Muscle layer of duodenum (tissue), 2 donors: Measurements from ENCODE around the gene C4orf51.

Source experiments
- H3K27ac ChIP-seq: one replicate; pipeline ENCODE4 v1.7.0; 2013; ENCODE audit warnings: mild to moderate bottlenecking, low read length
- H3K27me3 ChIP-seq: one replicate; pipeline ENCODE4 v1.7.0; 2013; ENCODE audit warnings: low read depth, mild to moderate bottlenecking, control low read depth, low read length
- H3K36me3 ChIP-seq, 2 donors: one replicate each; pipeline ENCODE4 v1.7.0; 2013; ENCODE audit warnings: low read length in 2 of 2, control low read depth in 1 of 2, mild to moderate bottlenecking in 1 of 2; ENCODE audit not compliant: insufficient read depth in 2 of 2, control insufficient read depth in 1 of 2
- H3K4me1 ChIP-seq, 2 donors: one replicate each; pipeline ENCODE4 v1.7.0; 2013; ENCODE audit warnings: low read length in 2 of 2, mild to moderate bottlenecking in 2 of 2, control low read depth in 1 of 2, moderate library complexity in 1 of 2; ENCODE audit not compliant: insufficient read depth in 2 of 2, control insufficient read depth in 1 of 2
- H3K4me3 ChIP-seq, 2 donors: one replicate each; pipeline ENCODE4 v1.7.0; 2013; ENCODE audit warnings: low read length in 2 of 2, low read depth in 1 of 2, mild to moderate bottlenecking in 1 of 2
- H3K9me3 ChIP-seq, 2 donors: one replicate each; pipeline ENCODE4 v1.7.0; 2013; ENCODE audit warnings: low read length in 2 of 2, control low read depth in 1 of 2, mild to moderate bottlenecking in 1 of 2; ENCODE audit not compliant: control insufficient read depth in 1 of 2
- donor health status: healthy.

Gene C4orf51

GRCh38 chr4:145757188-145757587 is 77.2 kb downstream of the C4orf51 start:
- no peak overlapping the region for H3K27ac ChIP-seq
- H3K27me3 ChIP-seq = no peaks in the 10 kb centered on the region
- no peaks in the 10 kb centered on the region for H3K4me1 ChIP-seq
- H3K9me3 ChIP-seq = no peaks in the 10 kb centered on the region
- no peak overlapping the region for H3K4me3 ChIP-seq
- H3K36me3 ChIP-seq = peaks cover 9 to 20% of the 10 kb centered on the region in 2 donors

GRCh38 chr4:145760176-145760575 is 80.2 kb downstream of the C4orf51 start:
- Histone ChIP-seq H3K4me3 (no peak overlapping the region), H3K27ac (no peak overlapping the region), H3K27me3 (no peaks in the 10 kb centered on the region), H3K4me1 (no peaks in the 10 kb centered on the region), H3K36me3 (peaks cover 27 to 44% of the 10 kb centered on the region in 2 donors), H3K9me3 (no peaks in the 10 kb centered on the region)

GRCh38 chr4:145760961-145761929 is 81.3 kb downstream of the C4orf51 start:
- H3K9me3 ChIP-seq = no peaks in the 10 kb centered on the region
- H3K27me3 ChIP-seq = no peaks in the 10 kb centered on the region
- H3K4me3 ChIP-seq = no peak overlapping the region
- H3K4me1 ChIP-seq = no peaks in the 10 kb centered on the region
- H3K36me3 ChIP-seq = peaks cover 33 to 47% of the 10 kb centered on the region in 2 donors
- H3K27ac ChIP-seq = no peak overlapping the region

GRCh38 chr4:145762719-145763118 is 82.8 kb downstream of the C4orf51 start:
- Histone ChIP-seq H3K27ac (no peak overlapping the region), H3K4me3 (no peak overlapping the region), H3K4me1 (no peaks in the 10 kb centered on the region), H3K36me3 (peaks cover 33 to 47% of the 10 kb centered on the region in 2 donors), H3K9me3 (no peaks in the 10 kb centered on the region), H3K27me3 (no peaks in the 10 kb centered on the region)

GRCh38 chr4:145763399-145763798 is 83.5 kb downstream of the C4orf51 start:
- Histone ChIP-seq H3K4me1 (no peaks in the 10 kb centered on the region), H3K9me3 (no peaks in the 10 kb centered on the region), H3K4me3 (no peak overlapping the region), H3K27ac (no peak overlapping the region), H3K36me3 (peaks cover 33 to 47% of the 10 kb centered on the region in 2 donors), H3K27me3 (no peaks in the 10 kb centered on the region)

GRCh38 chr4:145766273-145766672 is 86.3 kb downstream of the C4orf51 start:
- Histone ChIP-seq H3K27ac (no peak overlapping the region), H3K4me1 (no peaks in the 10 kb centered on the region), H3K27me3 (no peaks in the 10 kb centered on the region), H3K9me3 (no peaks in the 10 kb centered on the region), H3K4me3 (no peak overlapping the region), H3K36me3 (peaks cover 25 to 32% of the 10 kb centered on the region in 2 donors)

- peaks cover 24 to 33% of the 10 kb centered on the region in 2 donors for H3K36me3 ChIP-seq
- no peaks in the 10 kb centered on the region for H3K9me3 ChIP-seq
- no peaks in the 10 kb centered on the region for H3K27me3 ChIP-seq
- H3K4me3 ChIP-seq = no peak overlapping the region
- no peak overlapping the region for H3K27ac ChIP-seq
- H3K4me1 ChIP-seq = peaks cover 0 to 5% of the 10 kb centered on the region in 2 donors
Observed at GRCh38 chr4:145769450-145770037, 89.6 kb downstream of the C4orf51 start.

GRCh38 chr4:145770124-145770523 is 90.2 kb downstream of the C4orf51 start:
- H3K4me3 ChIP-seq = no peak overlapping the region
- peaks cover 0 to 5% of the 10 kb centered on the region in 2 donors for H3K4me1 ChIP-seq
- no peak overlapping the region for H3K27ac ChIP-seq
- no peaks in the 10 kb centered on the region for H3K27me3 ChIP-seq
- H3K9me3 ChIP-seq = no peaks in the 10 kb centered on the region
- peaks cover 20 to 32% of the 10 kb centered on the region in 2 donors for H3K36me3 ChIP-seq

- Histone ChIP-seq H3K4me3 (no peak overlapping the region), H3K27ac (no peak overlapping the region)
Observed at GRCh38 chr4:145772347-145772746, 92.4 kb downstream of the C4orf51 start.

GRCh38 chr4:145773581-145774234 is 93.8 kb downstream of the C4orf51 start:
- no peaks in the 10 kb centered on the region for H3K27me3 ChIP-seq
- H3K36me3 ChIP-seq = peaks cover 31 to 35% of the 10 kb centered on the region in 2 donors
- no peak overlapping the region for H3K4me3 ChIP-seq
- H3K27ac ChIP-seq = peak overlapping the region; percentile 61
- H3K4me1 ChIP-seq = peaks cover 0 to 5% of the 10 kb centered on the region in 2 donors
- no peaks in the 10 kb centered on the region for H3K9me3 ChIP-seq

More at GRCh38 chr4:145772347-145772746, 92.4 kb downstream of the C4orf51 start:
- H3K9me3 ChIP-seq = no peaks in the 10 kb centered on the region
- H3K36me3 ChIP-seq = peaks cover 31 to 34% of the 10 kb centered on the region in 2 donors
- H3K4me1 ChIP-seq = peaks cover 0 to 5% of the 10 kb centered on the region in 2 donors
- H3K27me3 ChIP-seq = no peaks in the 10 kb centered on the region

GRCh38 chr4:145774473-145774872 is 94.5 kb downstream of the C4orf51 start:
- H3K4me1 ChIP-seq = peaks cover 0 to 5% of the 10 kb centered on the region in 2 donors
- no peak overlapping the region for H3K4me3 ChIP-seq
- H3K36me3 ChIP-seq = peaks cover 36 to 43% of the 10 kb centered on the region in 2 donors
- H3K27me3 ChIP-seq = no peaks in the 10 kb centered on the region
- no peaks in the 10 kb centered on the region for H3K9me3 ChIP-seq
- peak overlapping the region; percentile 61 for H3K27ac ChIP-seq
